D341Med (cell line): ENCODE measurements around the gene CPPED1.
"Not testable (repeated sequence)": the region's sequence is repeated elsewhere in the genome, so short reads cannot be mapped to it uniquely, and the experiment has no call there.

Experiments used
- DNase-seq: peaks from one replicate; pipeline ENCODE4 v3.0.0; 2012; ENCODE audit warnings: low spot score

The CPPED1 gene

DNA sequence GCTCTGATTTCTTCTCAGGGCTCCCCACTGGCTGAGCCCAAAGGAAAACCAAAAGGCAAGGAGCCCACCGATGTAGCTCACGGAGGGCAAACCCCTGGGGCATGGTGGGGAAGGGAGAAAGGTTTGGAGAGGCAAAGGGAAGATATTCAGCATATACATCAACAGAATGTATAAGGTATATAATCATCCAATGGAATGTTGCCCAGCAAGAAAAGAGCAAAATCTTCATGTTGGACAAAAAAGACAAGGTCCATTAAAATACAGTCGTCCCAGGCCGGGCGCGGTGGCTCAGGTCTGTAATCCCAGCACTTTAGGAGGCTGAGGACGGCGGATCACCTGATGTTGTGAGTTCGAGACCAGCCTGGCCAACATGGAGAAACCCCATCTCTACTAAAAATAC is 1.6 kb downstream of the CPPED1 start:
- no peak for DNase-seq

DNA sequence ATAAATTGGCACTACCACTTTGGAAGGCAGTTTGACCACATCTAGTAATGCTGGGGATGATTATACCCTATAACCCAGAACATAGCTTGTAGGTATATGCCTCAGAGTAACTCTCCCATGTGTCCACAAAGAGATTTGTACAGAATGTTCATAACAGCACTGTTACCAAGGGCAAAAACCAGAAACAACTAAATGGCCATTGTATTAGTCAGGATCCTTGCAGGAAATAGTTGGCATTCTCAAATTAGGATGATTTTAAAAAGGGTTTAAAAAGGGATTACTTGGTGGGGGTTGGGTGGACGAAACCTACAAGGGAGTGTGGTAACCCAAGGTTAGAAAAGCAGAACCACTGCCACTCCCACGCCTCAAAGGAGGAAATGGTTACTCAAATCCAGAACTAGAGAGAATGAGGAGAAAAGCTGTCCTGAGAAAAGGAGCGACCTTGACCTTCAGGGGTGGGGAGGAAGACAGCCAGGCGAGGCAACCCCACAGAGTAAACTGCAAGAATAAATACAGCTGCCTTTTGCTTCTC is 2.1 kb downstream of the CPPED1 start:
- DNase-seq = no peak

DNA sequence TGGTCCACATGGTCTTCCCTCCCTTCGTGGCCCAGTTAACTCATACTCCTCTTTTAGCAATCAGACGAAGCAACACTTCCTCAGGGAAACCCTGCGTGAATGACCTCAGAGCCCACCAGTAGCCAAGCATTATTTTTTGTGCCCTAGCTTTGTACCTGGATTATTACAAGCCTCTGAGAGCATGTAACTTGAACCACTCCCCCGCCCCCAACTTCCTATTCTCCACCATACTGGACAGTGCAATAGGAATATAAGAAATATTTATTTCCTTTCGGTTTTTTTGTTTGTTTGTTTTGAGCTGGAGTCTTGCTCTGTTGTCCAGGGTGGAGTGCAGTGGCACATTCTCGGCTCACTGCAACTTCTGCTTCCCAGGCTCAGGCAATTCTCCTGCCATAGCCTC is 2.9 kb downstream of the CPPED1 start:
- DNase-seq = no peak

DNA sequence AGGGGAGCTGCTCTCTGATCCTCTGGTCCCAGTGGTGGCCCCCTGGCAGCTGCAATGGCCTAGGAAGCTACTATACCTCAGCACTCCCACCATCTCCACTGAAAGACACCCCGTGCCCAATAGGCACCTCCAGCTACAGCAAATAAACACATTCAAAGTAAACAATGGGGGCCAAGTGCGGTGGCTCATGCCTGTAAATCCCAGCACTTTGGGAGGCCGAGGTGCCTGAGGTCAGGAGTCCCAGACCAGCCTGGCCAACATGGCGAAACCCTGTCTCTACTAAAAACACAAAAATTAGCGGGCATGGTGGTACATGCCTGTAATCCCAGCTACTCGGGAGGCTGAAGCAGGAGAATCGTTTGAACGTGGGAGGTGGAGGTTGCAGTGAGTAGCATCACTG is 3.7 kb downstream of the CPPED1 start:
- DNase-seq = not testable (repeated sequence)

DNA sequence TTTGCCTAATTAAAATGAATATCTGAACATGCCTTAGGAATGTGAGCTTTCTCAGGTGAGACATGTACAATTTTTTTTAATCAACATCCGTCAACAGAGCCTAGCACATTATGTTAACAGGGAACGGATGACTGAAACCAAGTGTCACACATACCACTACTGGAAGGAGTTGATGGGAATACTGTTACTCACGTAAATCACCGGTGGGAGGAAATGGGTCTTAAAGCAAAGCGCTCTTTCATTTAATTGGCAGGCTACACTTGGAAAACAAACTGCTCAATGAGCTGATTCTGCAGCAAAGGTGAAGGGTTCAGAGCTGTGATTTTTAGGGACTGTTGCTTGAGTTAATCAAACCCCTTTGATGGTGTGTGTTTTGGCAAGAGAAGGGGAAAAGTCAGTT is 4.8 kb downstream of the CPPED1 start:
- DNase-seq = no peak

DNA sequence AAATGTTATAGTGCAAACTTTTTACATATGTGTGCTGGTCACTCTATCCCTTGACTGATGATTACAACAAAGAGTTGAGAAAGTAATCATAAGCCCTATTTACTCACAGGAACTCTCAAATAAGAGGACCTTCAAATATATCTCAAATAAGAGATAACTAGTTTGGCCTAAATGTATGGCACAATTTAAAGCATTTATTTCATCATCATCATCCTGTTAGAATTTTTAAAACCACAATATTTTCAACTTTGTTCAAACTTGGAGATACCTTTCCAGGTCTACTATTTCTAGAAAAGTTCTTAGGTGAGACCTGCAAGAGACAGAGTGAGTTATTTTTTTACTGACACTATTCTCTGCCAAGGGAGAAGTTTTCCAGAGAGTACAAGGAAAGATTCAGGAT is 5.5 kb downstream of the CPPED1 start:
- no peak for DNase-seq

DNA sequence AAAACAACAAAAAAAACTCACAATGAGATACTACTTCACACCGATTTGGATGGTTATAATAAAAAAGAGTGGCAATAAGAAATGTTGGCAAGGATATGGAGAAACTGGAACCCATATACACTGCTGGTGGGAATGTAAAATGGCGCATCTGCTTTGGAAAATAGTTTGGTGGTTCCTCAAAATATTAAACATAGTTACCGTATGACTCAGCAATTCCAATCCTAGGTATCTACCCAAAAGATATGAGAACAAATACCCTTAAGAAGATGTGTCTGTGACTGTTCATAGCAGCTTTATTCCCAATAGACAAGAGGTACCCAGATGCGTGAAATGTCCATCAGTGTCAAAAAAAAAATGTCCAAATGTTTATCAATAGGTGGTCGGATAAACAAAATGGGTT is 7.2 kb downstream of the CPPED1 start:
- DNase-seq = no peak

DNA sequence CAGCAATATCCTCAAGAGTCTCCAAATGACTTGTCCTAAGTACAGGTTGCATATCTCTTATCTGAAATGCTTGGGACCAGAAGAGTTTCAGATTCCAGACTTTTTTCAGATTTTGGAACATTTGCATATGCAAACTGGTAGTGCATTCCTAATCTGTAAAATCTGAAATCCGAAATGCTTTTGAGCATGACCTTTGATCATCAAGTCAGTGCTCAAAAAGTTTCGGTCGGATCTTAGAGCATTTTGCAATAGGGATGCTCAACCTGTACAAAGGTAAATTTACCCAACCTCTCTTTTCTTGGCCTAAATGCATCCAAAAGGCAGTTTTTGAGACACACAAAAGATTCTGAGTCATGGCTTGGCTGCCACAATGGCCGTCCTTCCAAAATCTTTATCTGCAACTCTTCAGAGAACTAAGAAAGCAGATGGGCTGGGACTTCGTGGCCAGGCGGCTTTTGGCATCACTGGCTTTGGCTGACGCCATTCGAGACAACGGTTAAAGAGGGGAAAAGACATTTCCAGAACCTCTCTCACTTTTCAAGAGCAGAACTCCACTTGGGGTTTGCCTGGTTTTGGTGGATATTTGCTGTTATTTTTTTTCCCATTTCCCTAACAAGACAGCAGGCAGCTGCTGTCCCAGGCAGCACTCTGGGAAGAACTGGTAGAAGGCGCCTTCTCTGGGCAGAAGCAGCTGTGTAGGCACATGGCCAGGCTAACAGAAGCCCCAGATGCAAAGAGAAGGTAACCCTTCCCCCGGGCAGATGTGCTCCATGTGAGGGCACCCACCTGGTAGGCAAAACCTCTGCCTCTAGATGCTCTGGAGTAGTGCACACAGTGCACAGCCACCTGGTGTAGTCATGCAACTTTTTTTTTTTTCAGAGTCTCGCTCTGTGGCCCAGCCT is 8.9 kb downstream of the CPPED1 start:
- DNase-seq = no peak

DNA sequence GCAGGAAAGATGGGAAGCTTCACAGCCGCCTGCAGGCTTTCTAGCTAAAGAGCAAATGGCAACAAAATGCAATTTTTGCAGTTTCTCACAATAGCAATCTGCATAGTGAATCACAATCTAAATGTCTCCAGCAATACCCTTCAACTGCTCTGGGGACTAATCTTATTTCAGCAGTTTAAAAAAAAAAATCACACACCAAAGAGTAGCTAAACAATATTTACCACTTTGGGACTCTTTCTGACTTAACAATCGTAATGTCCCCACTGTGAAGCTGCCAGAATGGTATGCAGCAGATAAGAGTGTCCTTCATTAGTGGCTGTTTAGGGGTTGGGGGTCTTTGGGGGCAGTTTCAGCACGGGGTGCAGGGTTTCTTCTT is 9.8 kb downstream of the CPPED1 start:
- no peak for DNase-seq

DNA sequence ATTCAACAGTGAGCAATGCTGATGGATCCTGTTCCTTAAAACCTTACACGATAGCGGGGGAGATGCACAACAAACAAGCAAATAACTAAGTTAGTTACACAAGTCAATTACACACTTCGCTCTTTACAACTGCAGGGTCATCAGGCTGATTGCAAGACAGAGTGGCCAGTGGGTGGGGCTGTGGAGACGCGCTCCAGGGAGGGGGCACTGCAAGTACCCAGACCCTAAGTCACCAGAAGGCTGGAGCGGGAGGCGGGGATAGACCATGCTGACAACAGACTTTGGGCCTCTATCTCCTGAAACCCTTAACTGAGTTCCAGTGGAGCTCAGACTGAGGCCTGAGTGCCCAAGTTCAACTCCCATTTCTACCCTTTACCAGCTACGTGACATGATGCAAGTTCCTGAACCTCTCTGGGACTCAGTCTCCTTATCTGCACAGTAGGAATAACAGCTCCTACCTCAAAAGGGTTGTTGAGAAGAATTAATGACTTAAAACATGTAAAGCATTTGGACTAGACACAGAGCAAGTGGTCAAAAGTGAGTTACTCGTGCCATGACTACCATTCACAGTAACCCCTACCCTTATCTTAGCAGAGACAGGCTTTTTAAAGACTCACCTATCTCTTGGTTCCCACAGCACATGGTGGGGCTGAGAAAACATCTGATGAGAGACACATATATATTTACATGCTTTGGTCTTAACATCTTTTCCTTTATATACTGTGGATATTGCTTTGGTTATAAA is 10.4 kb downstream of the CPPED1 start:
- no peak for DNase-seq

DNA sequence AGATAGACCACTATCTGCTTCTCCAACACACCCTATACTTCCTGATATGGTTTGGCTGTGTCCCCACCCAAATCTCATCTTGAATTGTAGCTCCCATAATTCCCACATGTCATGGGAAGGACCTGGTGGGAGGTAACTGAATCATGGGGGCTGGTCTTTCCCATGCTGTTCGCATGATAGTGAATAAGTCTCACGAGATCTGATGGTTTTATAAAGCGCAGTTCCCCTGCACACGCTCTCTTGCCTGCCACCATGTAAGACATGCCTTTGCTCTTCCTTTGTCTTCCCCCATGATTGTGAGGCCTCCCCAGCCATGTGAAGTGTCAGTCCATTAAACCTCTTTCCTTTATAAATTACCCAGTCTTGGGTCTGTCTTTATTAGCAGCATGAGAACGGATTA is 11.2 kb downstream of the CPPED1 start:
- DNase-seq = not testable (repeated sequence)

DNA sequence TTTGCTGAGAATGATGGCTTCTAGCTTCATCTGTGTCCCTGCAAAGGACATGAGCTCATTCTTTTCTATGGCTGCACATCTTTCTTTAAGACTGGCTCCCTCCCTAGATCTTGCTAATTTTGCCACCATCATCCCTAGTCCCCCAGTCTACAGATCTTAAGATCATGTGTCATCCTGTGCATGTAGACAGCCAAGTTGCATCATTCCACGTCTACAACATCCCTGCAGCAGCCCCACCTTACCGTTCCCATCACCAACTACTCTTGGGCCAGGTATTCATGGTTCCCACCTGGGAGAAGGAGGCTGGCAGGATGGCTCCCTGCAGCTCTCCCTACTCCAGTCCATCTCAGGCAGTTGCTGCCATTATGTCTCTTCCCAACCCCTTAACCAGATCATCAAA is 12.3 kb downstream of the CPPED1 start:
- DNase-seq = no peak

DNA sequence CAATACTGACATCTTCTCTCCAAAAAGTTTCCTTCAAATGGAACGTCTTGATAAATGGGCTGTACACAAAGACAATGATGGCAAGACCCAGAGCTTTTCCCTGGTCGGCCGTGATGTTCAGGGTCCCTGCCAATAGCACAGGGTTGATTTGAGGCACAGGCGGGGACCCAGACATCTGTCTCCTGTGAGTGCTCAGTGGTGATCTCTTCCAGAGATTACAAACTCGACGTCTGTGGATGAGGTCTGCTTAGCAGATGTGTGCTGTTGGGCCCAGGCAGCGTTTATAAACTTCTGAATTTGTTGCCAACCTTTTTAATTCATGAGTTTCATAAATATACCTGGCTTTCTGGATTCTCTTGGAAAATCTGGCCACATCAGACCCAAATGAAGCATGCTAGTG is 14.9 kb downstream of the CPPED1 start:
- DNase-seq = no peak

DNA sequence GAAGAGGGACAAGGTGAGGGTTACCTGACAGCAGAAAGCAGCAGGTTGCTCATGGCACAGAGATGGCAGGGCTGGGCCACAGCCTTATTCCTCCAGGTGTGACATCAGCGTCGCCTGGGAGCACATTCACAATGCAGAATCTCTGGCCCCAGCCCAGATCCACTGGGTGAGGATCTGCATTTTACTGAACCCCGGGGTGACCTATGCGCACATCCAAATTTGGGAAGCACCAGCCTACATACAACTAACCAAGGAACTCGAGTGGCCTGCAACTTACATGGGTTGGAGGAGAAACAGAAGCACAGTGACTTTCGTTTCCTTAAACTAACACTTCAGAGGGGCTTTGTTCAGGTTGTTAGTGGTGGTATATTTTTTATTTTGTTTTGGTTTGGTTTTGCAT is 17.6 kb downstream of the CPPED1 start:
- no peak for DNase-seq

DNA sequence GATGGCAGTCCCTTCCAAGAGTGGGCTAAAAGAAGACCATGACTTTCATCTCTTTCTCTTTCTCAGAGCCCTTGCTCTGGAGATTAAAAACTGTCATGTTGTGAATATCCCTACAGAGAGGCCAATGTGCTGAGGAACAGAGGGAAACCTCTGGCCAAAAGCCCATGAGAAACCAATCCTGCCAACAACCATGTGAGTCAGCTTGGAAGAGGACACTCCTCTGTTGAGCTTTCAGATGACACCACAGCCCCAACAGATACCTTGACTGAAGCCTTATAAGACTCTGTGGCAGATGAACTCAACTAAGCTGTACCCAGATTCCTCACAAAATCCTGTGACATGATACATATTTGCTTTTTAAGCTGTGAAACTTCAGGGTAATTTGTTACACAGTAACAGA is 19.6 kb downstream of the CPPED1 start:
- DNase-seq = no peak

DNA sequence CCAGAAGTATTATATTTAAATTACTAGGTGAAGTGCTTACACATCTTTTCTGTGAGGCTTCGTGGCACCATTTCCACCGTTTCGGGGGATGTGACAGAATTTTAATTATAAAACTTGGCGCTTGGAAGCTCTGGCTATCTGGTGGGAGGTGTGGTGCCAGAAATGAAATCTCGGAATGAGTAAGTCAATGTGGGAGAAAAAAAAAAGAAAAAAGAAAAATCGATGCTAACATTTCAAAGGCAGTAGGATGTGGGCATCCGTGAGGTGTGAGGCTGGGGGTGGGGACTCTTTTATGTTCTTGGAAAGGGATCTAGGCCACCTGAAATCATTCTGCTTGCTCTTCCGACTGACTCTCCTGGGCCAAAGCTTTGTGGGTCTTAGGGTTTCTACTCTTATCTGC is 21.9 kb downstream of the CPPED1 start:
- DNase-seq = no peak

DNA sequence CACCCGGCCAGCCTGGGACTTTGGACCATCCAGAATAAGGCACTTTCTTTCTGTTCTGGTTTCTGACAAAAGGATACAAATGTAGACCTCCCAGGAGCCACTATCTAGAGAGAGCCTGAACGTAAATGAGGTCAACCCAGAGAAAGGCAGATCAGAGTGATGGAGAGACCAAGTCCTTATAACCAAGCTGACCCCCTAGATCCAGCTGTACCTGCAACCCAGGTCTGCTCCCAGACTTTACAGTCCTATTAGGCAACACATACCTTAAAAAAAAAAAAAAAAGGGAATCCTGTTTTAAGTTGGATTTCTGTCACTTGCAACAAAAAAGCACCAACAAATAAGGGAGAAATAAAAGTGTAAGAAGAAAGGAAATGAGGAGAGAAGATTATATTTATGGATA is 23.2 kb downstream of the CPPED1 start:
- DNase-seq = no peak

DNA sequence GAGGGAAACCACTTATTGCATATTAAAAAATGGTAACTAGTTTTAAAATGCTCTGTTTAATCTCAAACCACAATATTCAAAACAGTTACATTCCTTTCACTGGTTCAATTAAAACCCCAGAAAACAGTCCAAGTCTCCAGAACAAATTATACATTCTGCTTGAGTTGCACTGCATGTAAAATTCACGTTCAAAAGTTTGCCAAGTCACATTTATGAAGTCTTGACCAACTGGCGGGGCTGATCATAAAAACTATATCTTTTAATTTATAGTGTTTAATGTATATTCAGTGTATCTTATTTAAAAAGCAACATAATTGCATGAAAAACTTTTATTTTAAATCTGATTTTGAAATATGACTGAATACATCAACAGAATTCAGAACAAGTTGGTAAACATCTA is 25.0 kb downstream of the CPPED1 start:
- no peak for DNase-seq

DNA sequence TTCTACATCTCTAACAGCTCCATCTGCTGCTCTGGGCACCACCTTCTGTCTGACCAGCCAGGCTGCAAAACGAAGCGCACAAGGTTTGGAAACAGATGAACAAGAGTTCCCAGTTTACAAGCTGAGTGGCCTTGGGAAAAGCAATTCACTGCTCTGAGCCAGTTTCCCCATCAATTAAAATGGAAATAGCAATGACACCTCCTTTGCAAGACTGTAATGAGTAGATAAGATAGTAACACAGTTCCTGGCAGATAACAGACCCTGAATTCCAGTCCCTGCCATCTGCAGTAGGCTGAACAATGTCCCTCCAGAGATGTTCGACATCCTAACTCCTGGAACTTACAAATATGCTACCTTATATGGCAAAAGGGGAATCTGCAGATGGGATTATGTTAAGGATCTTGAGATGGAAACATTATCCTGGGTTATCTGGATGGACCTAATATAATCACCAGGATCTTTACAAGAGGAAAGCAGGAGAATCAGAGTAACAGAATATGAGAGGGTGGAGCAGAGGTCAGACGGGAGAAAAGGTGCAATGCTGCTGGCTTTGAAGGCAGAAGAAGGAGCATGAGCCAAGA is 27.9 kb downstream of the CPPED1 start:
- DNase-seq = no peak

DNA sequence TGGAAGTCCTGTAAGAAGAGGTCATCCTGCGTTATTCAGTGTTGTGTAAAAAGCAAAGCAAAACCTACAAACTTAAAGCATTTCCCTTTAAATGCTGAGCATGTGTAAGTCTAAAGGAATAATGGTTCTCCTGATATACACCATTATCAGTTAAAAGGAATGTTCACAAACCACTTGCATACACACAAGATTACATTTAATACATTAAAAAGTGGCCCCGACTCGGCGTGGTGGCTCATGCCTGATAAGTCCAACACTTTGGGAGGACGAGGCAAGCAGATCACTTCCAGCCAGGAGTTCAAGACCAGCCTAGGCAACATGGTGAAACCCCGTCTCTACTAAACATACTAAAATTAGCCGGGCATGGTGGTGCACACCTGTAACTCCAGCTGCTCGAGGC is 30.5 kb downstream of the CPPED1 start:
- DNase-seq = no peak

DNA sequence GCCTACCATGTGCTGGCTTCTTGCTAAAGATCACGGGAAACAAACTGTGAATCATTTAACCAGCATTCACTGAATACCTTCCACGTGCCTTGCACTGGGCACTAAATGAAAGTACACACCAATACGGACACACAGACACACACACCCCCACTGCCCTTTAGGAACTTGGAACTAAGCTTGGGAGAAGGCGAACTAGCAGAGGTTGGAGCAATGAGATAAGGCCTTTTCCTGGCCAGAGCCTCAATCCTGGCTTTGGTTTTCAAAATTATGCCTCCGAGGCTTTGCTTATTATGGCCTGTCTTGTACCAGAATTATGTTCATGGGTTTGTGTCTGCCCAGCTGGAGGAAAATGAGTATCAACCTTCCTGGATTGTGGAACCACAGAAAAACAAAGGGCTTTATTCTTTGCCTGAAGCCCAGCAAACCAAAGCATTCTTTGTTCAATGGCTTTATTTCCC is 32.3 kb downstream of the CPPED1 start:
- DNase-seq = no peak

DNA sequence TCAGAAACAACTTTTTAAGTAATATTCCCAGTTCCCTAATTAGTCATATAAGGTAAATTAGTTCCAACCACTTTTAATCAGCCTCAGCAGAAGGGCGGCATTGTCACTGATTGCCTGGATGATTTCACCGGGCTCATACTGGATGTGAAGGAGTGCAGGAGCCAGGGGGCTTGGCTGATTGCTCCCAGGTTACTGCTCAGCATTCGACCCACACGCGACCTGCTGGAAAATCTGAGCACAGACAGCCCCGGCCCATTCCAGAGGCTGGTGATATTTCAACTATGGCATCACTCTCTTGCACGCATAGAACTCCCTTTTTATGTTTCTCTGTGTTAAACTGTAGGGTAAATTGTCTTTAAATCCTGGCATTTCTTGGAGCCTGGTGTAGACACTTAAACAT is 34.2 kb downstream of the CPPED1 start:
- DNase-seq = no peak

DNA sequence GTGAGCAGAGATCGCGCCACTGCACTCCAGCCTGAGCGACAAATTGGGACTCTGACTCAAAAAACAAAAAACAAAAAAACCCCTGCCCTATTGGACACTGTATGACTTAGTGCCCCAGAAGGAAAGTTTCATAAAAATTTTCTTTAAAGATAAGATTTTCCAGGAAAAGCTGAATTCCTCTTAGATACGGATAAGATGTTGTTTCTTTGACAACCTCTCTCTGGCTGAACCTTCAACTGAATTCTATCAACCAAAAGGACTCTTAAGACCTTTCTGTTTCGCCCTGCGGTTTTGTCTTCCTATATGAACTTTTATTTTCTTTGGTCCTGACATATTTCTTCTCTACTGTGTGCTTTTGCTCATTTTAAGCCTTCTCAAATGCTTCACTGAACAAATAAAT is 35.8 kb downstream of the CPPED1 start:
- no peak for DNase-seq
